Lower leg skin (tissue), 4 donors: ENCODE results near the gene OXCT1. TPM values are rescaled to one million over a fixed set of nuclear protein-coding genes. Genes with fewer than 3 reads are reported as not detected.

ENCODE experiments used
- DNase-seq, 2 donors: peaks; one replicate each; pipeline ENCODE4 v3.0.0-alpha.2; 2019; ENCODE audit warnings: low spot score in 2 of 2
- H3K4me3 ChIP-seq: fragments of 200-600 bp; sonication (generic); 2 replicates; pipeline ENCODE4 v1.5.1; 2017; ENCODE audit warnings: mild to moderate bottlenecking, low read depth; ENCODE audit not compliant: poor library complexity, severe bottlenecking
- CTCF ChIP-seq, 3 donors: fragments of 450-650 bp; IDR thresholded peaks; one replicate each; pipeline ENCODE4 v1.5.1; 2016; ENCODE audit warnings: antibody characterized with exemption in 3 of 3, mild to moderate bottlenecking in 3 of 3, moderate library complexity in 2 of 3
- POLR2A ChIP-seq, 2 donors: fragments of 450-650 bp; IDR thresholded peaks; one replicate each; pipeline ENCODE4 v1.6.1; 2016 to 2017; ENCODE audit warnings: antibody characterized with exemption in 2 of 2, mild to moderate bottlenecking in 1 of 2, moderate library complexity in 1 of 2
- WGBS, 2 donors: methylation state at CpG; one replicate each; pipeline ENCODE4 v1.1.5; 2018; 5-methylcytosine and 5-hydroxymethylcytosine counted together
- intact Hi-C: fragments of 100-400 bp; cut with DNase I; formaldehyde crosslinking; loops from one replicate; pipeline ENCODE4 v1.15.0; 2023; ENCODE audit warnings: low total_unique reads
- total RNA-seq, 4 donors: library from RNA; depleted of rRNA; stranded (reverse); fragments of >200 nt; gene quantifications; one replicate each; pipeline ENCODE4 v1.1.0, GENCODE V29; 2016

Gene OXCT1
- total RNA-seq, 4 donors from 2014 or later = 19.0 to 28.8 (median 20.9) TPM

GRCh38 chr5:41832430-41832829, 37.8 kb downstream of the OXCT1 start:
- TF ChIP-seq CTCF (IDR thresholded peaks at IDR 0.05) (no peak), POLR2A (IDR thresholded peaks at IDR 0.05) (no peak)
- H3K4me3 ChIP-seq = no peak overlapping the region
- no peak for DNase-seq
- 80 to 92% methylated on average over 3 of the region's 3 CpGs for WGBS, 2 donors
- intact Hi-C loops = no loop called here

GRCh38 chr5:41831155-41831554, 39.1 kb downstream of the OXCT1 start:
- no peak overlapping the region for H3K4me3 ChIP-seq
- no peak for DNase-seq
- intact Hi-C loops = no loop called here
- WGBS, 2 donors = 93 to 95% methylated on average over 3 of the region's 3 CpGs
- TF ChIP-seq POLR2A (IDR thresholded peaks at IDR 0.05) (no peak), CTCF (IDR thresholded peaks at IDR 0.05) (no peak)

GRCh38 chr5:41827792-41828191, 42.4 kb downstream of the OXCT1 start:
- intact Hi-C loops = no loop called here
- TF ChIP-seq POLR2A (IDR thresholded peaks at IDR 0.05) (no peak), CTCF (IDR thresholded peaks at IDR 0.05) (no peak)
- no peak overlapping the region for H3K4me3 ChIP-seq
- WGBS, 2 donors = 90 to 100% methylated on average over 1 of the region's 1 CpG
- no peak for DNase-seq

GRCh38 chr5:41822036-41822435, 48.2 kb downstream of the OXCT1 start:
- intact Hi-C loops = no loop called here
- no peak for DNase-seq
- TF ChIP-seq POLR2A (IDR thresholded peaks at IDR 0.05) (no peak), CTCF (IDR thresholded peaks at IDR 0.05) (no peak)
- WGBS, 2 donors = 94 to 95% methylated on average over 3 of the region's 3 CpGs
- no peak overlapping the region for H3K4me3 ChIP-seq

- intact Hi-C loops = no loop called here
- TF ChIP-seq POLR2A (IDR thresholded peaks at IDR 0.05) (no peak), CTCF (IDR thresholded peaks at IDR 0.05) (no peak)
- H3K4me3 ChIP-seq = no peak overlapping the region
- no peak for DNase-seq
These were observed 49.2 kb downstream of the OXCT1 start for GRCh38 chr5:41821051-41821450.

GRCh38 chr5:41820150-41820549, 50.1 kb downstream of the OXCT1 start:
- no peak for TF ChIP-seq CTCF (IDR thresholded peaks at IDR 0.05)
- TF ChIP-seq POLR2A (IDR thresholded peaks at IDR 0.05) = no peak
- no peak for DNase-seq
- intact Hi-C loops = no loop called here
- WGBS, 2 donors = 96 to 97% methylated on average over 2 of the region's 2 CpGs
- H3K4me3 ChIP-seq = no peak overlapping the region
